Measurements from ENCODE around the gene ABCC12.

Gene ABCC12

GRCh38 chr16:48112600-48112999, 43.2 kb downstream of the ABCC12 start:
- no peak overlapping the region for H3K4me3 ChIP-seq (ENCODE audit: low read depth, low read length)
- DNase-seq (ENCODE audit: low read depth): no peak

GRCh38 chr16:48110982-48111381, 44.8 kb downstream of the ABCC12 start:
- no peak for DNase-seq (ENCODE audit: low read depth)
- no peak overlapping the region for H3K4me3 ChIP-seq (ENCODE audit: low read depth, low read length)

- DNase-seq (ENCODE audit: low read depth): no peak
- H3K4me3 ChIP-seq (ENCODE audit: low read depth, low read length): no peak overlapping the region
These were observed 45.8 kb downstream of the ABCC12 start for GRCh38 chr16:48110000-48110399.

GRCh38 chr16:48109475-48109874, 46.3 kb downstream of the ABCC12 start:
- no peak overlapping the region for H3K4me3 ChIP-seq (ENCODE audit: low read depth, low read length)
- DNase-seq (ENCODE audit: low read depth): no peak

GRCh38 chr16:48106446-48106845, 49.3 kb downstream of the ABCC12 start:
- no peak for DNase-seq (ENCODE audit: low read depth)

More at GRCh38 chr16:48106446-48106845, 49.3 kb downstream of the ABCC12 start:
- no peak overlapping the region for H3K4me3 ChIP-seq (ENCODE audit: low read depth, low read length)
